GM21423 (cell line): ENCODE measurements around the gene C2CD2.
"Not testable (repeated sequence)": the region's sequence is repeated elsewhere in the genome, so short reads cannot be mapped to it uniquely, and the experiment has no call there.

Experiments used
- ATAC-seq: cut with Tn5 transposase; IDR thresholded peaks from one replicate; pipeline ENCODE4 v1.9.1; 2021; ENCODE audit warnings: mild to moderate bottlenecking, moderate library complexity; ENCODE audit not compliant: unreplicated experiment

C2CD2 gene

GRCh38 chr21:41958886-41959563 lies 5.2 kb upstream of the C2CD2 start:
- ATAC-seq: no peak

- ATAC-seq: no peak
Observed at GRCh38 chr21:41957991-41958766, 4.4 kb upstream of the C2CD2 start.

DNA sequence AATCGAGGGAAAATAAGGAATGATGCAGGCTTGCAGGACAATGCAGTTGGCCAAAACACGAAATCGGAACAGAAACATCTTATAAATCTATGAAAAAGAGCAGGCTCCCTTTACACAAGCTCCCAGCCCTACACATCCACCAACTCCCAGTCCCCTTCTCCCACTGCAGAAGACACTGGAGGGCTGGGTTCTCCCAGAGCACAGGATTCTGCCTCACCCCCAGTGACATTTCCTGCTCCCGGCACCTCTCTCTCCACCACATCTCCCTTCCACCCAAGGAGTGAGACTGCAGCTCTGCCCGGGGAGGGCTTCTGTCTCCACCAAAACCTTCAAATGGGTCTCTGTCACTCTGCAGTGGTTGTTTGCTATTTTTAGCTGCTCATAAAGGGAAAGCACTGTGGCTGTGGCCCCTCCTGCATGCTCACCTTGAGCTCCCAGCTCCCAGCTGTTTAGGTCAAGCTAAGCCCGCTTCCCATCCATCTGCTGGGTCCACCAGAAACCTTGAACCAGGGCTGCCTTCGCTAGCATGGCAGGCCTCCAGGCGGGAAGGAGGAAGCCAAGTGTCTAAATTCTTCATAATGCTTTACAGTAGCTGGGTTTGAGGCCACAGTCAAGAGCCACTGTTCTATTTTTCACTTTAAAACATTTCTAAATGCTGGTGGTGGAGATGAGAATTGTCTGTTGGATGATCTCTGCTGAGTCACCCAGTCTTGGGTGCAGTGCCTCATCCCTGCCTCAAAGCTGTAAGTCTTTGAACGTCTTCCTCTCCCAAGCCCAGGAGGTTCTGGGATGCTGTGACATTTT lies 3.3 kb upstream of the C2CD2 start:
- ATAC-seq: no peak

GRCh38 chr21:41955516-41955915 lies 1.7 kb upstream of the C2CD2 start:
- ATAC-seq: no peak

DNA sequence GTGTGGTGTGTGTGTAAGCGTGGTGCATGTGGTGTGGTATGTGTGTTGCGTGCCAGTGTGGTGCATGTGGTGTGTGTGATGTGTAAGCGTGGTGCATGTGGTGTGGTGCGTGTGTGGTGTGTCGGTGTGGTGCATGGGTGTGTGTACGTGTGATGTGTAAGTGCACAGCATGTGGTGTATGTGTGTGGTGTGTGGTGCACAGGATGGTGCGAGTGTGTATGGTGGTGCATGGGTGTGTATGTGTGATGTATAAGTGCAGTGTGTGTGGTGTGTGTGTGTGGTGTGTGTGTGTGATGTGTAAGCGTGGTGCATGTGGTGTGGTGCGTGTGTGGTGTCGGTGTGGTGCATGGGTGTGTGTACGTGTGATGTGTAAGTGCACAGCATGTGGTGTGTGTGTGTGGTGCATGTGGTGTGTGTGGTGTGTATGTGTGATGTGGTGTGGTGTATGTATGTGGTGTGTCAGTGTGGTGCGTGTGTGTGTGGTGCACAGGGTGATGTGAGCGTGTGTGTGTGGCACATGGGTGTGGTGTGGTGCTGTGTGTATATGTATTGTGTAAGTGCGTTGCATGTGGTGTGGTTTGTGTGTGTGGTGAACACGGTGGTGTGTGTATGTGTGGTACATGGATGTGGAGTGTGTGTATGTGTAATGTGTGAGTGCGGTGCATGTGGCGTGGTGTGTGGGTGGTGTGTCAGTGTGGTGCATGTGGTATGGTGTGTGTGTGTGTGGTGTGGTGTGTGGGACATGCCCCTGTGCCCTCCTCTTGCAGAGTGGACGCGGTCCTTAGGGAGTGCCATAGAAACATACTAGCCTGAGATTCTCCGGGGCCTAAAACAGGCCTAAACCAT lies 1.1 kb upstream of the C2CD2 start:
- ATAC-seq: no peak

DNA sequence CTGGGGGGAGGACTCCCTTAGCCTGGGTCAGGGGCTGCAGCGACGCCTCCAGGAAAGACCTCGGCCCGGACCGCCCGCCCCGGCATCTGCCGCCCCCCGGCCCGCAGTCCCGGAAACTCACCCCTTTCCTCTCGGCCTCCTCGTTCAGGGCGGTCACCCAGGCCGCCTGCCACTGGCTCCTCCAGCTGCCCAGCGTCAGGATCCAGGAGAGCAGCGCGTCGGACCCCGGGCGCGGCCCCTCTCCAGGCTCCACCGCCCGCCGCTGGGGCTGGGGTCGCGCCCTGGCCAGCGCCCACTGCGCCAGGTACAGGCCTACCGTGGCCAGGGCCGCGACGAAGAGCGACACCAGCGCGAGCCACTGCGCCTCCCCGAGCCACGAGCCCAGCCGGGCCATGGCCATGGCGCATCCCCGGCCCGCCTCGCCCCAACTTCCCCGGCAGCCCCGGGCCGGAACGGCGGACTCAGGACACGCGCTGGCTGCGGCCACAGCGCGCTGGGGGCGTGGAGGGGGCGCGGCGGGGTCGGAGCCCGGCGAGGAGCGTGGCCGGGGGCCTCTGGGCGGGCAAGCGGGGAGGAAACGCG lies 478 bp downstream of the C2CD2 start:
- peak; percentile 27 for ATAC-seq

DNA sequence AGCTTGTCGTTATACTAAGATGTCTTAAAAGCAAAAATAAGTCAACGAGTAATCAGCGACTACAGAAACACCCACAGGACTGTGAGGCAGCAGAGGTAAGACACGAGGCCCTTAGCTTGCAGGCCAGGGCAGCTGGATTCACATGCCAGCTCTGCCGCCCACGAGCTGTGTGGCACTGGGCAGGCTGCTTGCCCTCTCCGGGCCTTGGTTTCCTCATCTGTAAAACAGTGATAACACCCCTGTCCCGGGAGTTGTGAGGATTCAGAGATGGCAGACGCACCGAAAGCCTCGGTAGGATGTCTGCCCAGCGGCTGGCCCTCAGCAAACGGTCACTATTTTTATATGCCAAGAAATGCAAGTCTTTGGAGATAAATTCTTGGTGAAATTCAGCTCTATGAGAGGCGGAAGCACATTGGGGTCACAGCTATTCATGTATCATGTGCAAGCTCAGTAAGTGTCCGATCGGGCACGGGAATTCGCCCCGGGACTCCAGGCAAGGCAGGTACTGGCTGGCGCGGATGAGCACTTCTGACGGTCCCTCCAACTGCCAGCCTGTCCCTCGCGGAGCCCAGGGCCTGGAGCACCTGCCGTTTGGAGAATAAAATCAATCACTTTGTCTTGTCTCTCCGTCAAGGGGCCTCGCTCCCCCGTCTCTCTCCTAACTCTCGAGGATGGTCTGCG lies 1.1 kb downstream of the C2CD2 start:
- no peak for ATAC-seq

DNA sequence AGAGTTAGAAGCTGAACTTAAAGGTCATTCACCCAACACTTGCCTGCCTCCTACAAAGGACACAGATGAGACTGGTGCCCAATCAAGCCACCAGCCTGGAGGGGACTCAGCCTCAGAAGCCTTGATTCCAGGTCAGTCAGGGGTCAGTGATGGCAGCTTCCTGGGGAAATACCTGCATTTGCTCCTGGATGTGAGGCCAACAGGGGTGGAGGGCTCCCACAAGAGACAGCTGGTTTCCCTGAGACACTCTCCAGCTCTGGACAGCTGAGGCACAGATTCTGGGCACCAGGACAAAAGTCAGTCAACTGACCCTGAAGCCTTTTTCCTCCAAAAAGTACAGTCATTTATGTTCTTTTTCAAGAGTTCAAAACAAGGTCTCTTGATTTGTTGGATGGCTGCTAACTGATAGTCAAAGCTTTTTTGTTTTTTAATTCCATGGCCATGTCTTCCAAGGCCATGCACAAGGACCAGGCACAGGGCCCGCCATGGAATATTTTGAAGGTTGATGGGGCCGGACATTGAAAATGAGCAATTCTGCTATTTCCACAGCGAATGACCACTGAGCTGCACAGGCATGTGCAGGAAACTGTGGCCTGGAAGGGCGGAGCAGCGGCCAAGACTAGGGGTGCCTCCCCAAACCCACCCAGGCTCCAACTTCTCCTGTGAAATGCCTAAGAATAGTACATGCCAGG lies 1.8 kb downstream of the C2CD2 start:
- no peak for ATAC-seq

DNA sequence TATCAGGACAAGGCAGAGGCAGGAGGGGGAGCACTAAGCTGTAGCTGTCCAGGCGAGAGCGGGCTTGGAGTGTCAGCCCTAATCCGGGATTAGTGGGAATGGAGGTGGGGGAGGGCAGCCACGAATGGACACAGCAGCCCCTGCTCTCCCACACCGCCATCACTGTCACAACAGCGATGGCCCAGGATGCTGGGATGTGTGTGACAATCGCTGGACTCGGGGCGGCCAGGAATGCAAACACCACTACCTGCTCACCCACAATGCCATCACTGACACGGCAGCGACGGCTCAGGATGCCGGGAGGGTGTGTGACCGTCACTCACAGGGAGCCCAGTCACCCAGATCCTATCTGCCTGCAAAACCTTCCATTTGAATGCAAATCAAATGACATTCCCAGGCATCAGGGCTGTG lies 2.9 kb downstream of the C2CD2 start:
- no peak for ATAC-seq

DNA sequence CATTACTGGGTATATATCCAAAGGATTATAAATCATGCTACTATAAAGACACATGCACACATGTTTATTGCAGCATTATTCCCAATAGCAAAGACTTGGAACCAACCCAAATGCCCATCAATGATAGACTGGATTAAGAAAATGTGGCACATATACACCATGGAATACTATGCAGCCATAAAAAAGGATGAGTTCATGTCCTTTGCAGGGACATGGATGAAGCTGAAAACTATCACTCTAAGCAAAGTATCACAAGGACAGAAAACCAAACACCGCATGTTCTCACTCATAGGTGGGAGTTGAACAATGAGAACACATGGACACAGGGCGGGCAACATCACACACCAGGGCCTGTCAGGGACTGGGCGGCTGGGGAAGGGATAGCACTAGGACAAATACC lies 4.2 kb downstream of the C2CD2 start:
- ATAC-seq: not testable (repeated sequence)

GRCh38 chr21:41948901-41949300 lies 4.9 kb downstream of the C2CD2 start:
- no peak for ATAC-seq

- no peak for ATAC-seq
Observed at GRCh38 chr21:41948078-41948895, 5.5 kb downstream of the C2CD2 start.

DNA sequence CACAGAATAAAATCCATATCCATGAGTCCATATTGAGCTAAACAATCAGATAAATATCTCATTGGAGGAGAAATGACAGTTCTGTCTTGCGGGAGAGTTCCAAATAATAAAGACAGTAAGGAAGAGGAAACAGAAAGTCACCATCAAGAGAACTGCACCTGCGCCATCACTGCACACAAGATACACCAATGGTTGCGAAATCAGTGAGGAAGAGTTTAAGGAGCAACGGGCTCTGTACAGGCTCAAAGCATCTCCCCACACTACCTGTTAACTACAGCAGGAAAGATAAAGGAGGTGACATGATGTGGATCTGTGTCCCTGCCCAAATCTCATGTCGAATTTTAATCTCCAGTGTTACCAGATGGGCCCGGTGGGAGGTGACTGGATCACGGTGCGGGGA lies 7.8 kb downstream of the C2CD2 start:
- no peak for ATAC-seq

DNA sequence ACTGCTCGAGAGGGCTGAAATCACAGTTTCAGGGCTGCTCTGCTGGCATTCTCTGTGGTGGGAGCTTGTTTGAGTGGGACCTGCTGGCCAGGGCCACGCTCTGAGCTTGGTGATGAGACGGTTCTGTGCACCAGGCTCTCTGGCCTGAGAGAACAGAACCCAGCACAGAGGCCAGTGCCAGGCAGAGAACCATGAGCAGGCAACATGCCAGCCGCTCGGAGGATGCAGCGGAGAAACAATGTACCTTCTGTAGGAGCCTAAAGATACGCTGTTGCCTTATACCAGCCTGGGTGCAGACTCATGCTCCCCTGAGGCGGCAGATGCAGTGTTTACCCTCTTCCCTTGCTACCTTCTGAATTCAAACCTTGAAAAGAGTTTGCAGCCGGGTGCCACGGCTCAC lies 10.0 kb downstream of the C2CD2 start:
- no peak for ATAC-seq

- no peak for ATAC-seq
Observed at GRCh38 chr21:41942457-41942856, 11.4 kb downstream of the C2CD2 start.

GRCh38 chr21:41941941-41942340 lies 11.9 kb downstream of the C2CD2 start:
- ATAC-seq: no peak

DNA sequence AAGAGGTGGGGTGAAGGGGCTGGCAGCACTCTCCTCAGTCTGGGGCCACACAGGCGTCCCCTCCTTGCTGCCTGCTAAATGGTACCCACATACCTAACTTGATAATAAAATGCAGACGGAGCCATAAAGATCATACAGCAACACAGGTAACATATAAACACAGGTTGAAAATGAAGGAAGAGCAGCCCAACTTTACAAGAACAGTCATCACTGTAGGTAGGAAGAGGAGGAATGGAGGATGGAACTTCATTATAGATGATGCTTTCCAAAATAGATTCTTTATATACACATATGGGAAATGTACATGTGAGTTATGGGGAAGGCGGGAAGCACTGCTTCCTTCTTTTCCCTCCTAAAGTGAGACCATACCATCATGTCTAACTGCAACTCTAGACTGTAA lies 13.4 kb downstream of the C2CD2 start:
- ATAC-seq: no peak

DNA sequence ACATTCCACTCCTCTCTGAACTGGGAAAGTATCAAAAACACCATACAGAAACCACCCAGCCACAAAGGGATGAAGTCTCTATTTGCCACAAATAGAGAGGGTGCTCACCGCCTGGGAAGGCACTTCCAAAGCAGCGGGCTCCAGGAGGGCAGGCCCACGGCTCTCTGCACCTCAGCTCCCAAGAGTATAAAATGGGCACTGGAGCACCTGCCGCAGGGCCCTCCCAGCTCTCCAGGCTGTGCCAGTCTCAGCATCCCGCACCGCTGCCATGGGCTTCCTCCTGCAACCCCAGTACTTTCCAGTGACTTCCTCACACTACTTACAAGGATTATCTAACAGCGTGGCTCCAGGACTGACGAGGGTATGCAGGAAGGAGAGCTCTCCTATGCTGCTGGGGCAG lies 14.4 kb downstream of the C2CD2 start:
- ATAC-seq: no peak
